GM12892 (cell line): Measurements from ENCODE around the gene MTCH1.

Experiments used
- POLR2A ChIP-seq: IDR thresholded peaks from 2 replicates; pipeline ENCODE4 v1.6.1; 2011; ENCODE audit warnings: low read depth, low read length, control low read depth
- POLR2AphosphoS5 ChIP-seq: IDR thresholded peaks from 2 replicates; pipeline ENCODE4 v1.6.1; 2011; ENCODE audit warnings: low read depth, low read length, control low read depth
- TAF1 ChIP-seq: IDR thresholded peaks from 2 replicates; pipeline ENCODE4 v1.6.1; 2011; ENCODE audit warnings: low read depth, mild to moderate bottlenecking, control low read depth, low read length, borderline replicate concordance

DNA sequence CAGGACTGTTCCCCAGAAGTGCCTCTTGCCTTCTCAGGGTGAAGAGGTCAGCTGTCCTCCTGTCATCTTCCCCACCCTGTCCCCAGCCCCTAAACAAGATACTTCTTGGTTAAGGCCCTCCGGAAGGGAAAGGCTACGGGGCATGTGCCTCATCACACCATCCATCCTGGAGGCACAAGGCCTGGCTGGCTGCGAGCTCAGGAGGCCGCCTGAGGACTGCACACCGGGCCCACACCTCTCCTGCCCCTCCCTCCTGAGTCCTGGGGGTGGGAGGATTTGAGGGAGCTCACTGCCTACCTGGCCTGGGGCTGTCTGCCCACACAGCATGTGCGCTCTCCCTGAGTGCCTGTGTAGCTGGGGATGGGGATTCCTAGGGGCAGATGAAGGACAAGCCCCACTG is 21.6 kb downstream of the MTCH1 start:
- no peak for TF ChIP-seq TAF1
- TF ChIP-seq POLR2AphosphoS5 = no peak
- TF ChIP-seq POLR2A = no peak
